Coronary artery (tissue), 2 donors: ENCODE results near the gene TEPSIN.

ENCODE experiments used
- DNase-seq: peaks from one replicate; pipeline ENCODE4 v3.0.0-alpha.2; 2017; ENCODE audit warnings: low spot score
- H3K27ac ChIP-seq, 2 donors: fragments of 200-600 bp; sonication (generic); one replicate each; pipeline ENCODE4 v1.5.1; 2016 to 2019
- H3K4me3 ChIP-seq: fragments of 200-600 bp; sonication (generic); 2 replicates; pipeline ENCODE4 v1.5.1; 2016; ENCODE audit warnings: mild to moderate bottlenecking, moderate library complexity
- TF ChIP-seq, protein P1 (sequence below): fragments of 200-600 bp; sonication (generic); IDR thresholded peaks from one replicate; pipeline ENCODE4 v1.5.1; 2019; ENCODE audit warnings: antibody characterized with exemption

The TEPSIN gene

DNA sequence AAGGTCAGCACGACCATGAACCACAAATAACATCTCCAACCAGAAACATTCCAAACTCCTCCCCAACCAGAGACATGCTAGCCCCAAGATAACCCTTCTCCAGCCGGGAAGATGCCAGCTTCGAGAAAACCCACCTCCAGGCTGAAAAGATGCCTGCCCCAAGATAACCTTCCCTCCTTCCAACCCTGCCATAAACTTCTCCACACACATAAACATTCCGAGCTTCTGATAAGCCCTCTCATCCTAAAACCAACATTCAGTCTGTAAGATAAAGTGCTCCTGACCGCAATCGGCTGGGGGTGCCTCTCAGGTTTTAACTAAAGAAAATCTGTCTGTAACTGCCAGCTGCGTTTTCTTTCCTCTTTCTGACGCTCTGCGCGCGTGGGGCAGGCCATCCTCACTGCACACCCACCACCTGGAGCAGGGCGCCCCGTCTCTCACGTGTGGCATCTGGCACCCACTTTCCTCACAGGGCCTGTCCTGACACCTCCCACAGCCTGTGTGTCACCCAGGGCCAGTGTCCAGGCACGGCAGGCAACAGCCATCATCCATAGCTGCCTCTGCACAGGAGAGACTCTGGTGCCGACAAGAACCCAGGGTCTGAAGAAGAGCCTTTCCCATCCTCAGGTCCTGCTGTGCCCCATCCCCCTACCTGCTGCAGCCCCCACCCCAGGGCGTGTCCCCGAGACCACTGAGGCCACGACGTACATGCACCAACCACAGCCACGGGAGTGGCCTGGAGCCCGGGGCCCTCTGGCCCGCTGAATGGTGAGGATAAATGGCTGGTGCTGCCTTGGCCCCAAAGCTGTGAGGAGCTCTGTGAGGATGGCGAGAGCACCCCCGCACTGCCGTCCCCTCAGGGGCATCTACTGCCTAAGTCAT is 3.7 kb downstream of the TEPSIN start:
- no peak for DNase-seq
- Histone ChIP-seq H3K4me3 (no peak overlapping the region), H3K27ac (no peak overlapping the region)
- TF ChIP-seq, protein P1, sequence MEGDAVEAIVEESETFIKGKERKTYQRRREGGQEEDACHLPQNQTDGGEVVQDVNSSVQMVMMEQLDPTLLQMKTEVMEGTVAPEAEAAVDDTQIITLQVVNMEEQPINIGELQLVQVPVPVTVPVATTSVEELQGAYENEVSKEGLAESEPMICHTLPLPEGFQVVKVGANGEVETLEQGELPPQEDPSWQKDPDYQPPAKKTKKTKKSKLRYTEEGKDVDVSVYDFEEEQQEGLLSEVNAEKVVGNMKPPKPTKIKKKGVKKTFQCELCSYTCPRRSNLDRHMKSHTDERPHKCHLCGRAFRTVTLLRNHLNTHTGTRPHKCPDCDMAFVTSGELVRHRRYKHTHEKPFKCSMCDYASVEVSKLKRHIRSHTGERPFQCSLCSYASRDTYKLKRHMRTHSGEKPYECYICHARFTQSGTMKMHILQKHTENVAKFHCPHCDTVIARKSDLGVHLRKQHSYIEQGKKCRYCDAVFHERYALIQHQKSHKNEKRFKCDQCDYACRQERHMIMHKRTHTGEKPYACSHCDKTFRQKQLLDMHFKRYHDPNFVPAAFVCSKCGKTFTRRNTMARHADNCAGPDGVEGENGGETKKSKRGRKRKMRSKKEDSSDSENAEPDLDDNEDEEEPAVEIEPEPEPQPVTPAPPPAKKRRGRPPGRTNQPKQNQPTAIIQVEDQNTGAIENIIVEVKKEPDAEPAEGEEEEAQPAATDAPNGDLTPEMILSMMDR, result no peak

DNA sequence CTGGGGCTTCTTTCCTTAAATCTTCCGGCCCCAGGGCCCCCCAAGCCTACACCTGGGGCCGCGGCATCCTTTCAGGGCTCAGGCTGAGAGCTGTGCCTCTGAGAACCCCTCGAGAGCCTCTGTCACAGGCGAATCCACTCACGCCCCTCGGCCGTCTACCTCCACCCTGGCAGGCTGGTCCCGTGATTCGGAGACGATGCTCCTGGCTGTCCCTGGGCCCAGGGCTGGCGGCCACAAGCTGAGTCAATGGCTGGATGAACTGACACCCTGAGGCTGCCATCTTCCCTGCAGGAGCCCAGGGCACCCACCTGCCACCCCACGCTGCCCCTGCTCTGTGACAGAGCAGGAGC is 4.4 kb downstream of the TEPSIN start:
- Histone ChIP-seq H3K4me3 (no peak overlapping the region), H3K27ac (no peak overlapping the region)
- no peak for DNase-seq
- TF ChIP-seq, protein P1, result no peak

DNA sequence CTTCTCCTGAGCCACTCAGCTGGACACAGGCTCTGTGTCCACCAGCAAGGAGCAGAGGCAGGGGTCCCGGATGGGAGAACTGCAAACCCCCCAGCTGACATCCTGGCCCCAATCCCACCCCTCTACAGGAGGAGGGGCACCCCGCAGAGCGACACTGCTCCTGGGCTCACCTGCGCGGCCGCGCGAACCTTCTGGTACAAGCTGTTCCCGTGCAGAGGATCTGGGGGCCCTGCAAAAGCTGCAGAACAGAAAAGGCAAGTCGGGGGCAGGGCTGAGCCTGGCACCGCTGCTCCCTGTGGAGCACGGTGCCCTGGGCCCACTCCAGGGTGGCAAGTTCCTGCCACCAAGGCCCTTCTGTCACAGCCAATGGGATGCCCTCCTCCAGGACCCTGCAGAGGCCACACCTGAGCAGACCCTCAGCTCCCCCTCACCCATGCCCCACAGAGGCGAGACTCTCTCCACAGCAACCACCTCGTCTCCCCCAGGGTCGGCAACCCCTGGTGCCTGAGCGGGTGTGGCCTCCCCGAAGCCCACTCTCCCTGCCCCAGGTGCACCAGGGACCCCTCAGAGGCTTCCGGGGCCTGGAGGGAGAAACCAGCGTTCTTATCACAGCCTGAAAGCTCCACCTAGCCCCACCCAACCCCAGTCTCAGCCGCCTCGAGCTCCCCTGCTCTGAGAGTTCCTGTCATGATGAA is 4.9 kb downstream of the TEPSIN start:
- TF ChIP-seq, protein P1, result no peak
- DNase-seq, result no peak

DNA sequence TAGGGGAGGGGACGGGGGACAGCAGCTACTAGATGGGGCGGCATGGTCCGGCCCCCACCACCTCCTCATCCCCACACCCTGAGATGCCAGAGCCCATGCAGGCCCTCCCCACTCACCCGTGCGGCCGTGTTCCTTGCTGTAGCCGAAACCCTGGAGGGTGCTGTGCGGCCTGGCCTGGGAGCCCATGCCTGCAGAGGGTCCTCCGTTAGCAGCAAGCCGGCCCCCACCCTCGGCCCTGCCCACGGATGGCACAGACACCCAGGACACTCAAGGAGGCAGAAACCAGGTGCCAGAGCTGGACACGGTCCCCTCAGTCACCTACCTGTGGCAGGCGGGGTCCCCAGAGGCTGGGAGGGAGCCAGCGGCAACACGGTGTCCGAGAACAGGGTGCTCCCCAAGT is 5.5 kb downstream of the TEPSIN start:
- TF ChIP-seq, protein P1, result no peak
- no peak overlapping the region for H3K4me3 ChIP-seq
- no peak overlapping the region for H3K27ac ChIP-seq
- DNase-seq, result no peak

More for the DNA sequence above, 4.9 kb downstream of the TEPSIN start:
- Histone ChIP-seq H3K4me3 (no peak overlapping the region), H3K27ac (no peak overlapping the region)

DNA sequence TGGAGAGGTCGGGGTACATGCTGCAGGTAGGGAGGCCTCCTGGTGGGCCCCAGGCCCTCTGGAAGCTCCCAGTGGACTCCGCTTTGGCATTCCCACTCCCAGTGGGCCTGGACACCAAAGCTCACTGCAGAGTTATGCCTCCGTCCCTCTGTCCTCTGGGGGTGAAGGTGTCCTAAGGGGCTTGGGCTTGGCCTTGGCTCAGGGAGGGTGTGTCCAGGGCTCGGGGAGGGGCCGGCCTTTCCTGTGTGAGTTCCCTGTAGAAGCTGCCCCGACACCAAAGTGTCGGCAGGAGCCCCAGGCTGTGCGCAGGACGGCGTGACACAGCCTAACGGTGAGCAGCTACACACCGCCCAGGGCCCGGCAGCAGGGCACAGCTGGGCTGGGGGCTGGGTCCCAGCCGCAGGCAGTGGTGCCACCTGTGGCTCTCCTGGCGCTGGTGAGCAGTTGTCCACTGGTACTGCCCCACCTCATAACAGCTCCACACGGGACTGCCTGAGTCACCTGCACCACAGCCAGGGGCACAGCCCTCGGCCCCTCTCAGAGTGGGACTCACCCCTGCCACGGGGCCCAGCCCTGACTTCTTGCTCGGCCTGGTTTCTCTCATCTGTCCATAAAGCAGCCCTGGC is 6.1 kb downstream of the TEPSIN start:
- no peak for DNase-seq
- H3K27ac ChIP-seq, result no peak overlapping the region

DNA sequence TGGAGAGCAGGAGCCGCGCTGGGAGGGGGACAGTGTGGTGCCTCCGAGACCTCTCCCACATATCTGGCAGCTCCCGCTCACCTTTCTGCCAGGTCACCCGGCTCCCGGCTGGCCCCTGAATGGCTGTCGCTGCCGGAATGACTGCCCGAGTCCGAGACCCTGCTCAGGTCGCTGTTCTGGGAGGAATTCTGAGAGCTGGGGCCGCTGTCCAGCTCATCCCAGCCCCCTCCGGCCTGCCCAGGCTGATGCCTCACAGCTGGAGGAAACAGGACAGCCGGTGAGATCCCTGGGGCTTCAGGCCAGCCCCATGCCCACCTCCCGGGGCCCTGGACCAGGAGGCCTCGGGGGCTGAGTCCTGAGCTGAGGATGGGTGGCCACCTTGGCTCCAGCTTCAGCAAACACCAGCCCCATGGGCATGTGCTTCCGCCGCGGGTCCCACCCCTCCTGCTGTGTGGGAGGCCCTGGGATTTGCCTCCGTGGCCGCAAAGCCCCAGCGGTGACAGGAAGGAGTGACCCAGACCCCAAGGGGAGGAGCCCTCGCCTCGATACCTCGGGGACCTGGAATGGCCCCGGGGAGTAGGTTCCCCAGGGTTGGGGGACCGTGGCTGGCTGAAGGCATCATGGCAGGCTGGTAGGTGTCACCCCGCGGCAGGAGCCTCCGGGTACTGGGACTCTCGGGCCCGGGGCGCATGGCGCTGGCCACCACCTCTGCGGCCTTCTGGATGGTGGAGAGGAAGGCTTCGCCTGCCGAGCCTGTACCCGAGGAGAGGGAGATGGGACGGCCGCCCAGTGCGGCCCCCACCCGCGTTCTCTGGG is 6.9 kb downstream of the TEPSIN start:
- DNase-seq, result no peak
- no peak overlapping the region for H3K27ac ChIP-seq

More for the DNA sequence above, 6.1 kb downstream of the TEPSIN start:
- no peak overlapping the region for H3K4me3 ChIP-seq
- TF ChIP-seq, protein P1, result no peak

More for the DNA sequence above, 6.9 kb downstream of the TEPSIN start:
- H3K4me3 ChIP-seq, result no peak overlapping the region
- TF ChIP-seq, protein P1, result no peak
